GM12878 (cell line): ENCODE results near the gene SEC14L1.

Experiments used
- ATF2 ChIP-seq: IDR thresholded peaks from 2 replicates; pipeline ENCODE4 v1.6.1; 2012; ENCODE audit warnings: low read length, inconsistent platforms
- HDGF ChIP-seq: fragments of 450-650 bp; IDR thresholded peaks from 2 replicates; pipeline ENCODE4 v1.6.1; 2016; ENCODE audit warnings: antibody characterized with exemption

- TF ChIP-seq ATF2 (no peak), HDGF (no peak)
Observed at GRCh38 chr17:77247609-77248008, 106.8 kb downstream of the SEC14L1 start.
